COLO668 (cell line): Measurements from ENCODE around the gene FJX1.
A peak's percentile ranks its signal among the peaks of the same experiment; 100 is the strongest.

ENCODE experiments used
- DNase-seq: peaks from one replicate; lab custom pipeline; 2025; ENCODE audit not compliant: unreplicated experiment; lab: John Stamatoyannopoulos, UW

Gene FJX1

DNA sequence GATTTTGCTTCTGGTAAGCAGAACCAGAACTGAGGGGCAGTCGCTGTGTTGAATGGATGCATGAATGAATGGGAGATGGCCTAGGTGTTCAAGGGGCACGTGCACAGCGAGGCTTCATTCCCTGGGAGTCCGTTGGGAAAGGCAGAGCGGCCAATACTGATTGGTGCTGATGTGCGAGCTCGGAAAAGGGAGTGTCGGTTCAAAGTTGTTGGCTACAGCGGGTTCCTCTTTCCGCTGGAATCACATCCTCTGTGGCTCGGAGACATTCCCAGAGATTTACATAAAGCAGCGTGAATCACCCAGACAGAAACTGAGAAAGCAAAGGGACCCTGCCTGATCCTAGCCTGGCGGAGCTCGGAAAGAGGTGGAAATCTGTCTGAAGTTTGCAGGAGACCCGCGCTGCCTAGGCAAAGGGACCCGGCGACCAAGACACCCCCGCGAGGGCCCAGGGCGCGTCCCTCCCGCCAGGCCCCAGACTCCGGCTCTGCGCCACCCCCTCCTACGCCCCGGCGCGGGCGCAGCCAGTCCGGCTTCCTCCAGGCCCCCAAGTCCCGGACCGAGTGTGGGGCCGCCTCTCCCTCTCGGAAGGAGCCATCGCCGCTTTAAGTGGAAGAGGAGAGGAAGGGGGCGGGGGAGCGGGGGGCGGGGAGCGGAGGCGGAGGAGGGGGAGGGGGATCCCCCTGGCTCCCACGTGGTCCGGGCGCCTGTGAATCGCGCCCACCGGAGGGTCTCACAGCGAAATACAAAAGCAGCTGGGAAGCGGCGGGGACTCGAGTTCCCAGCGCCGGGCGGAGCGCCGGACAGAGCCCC lies at the start of gene FJX1:
Gene FJX1, plus strand, starts transcription at position 774 of the 810 bp plus-strand sequence. CDS start 177 bp downstream, outside the sequence.
- peak; percentile 75 for DNase-seq

- DNase-seq: no peak
These were observed 46.6 kb upstream of the FJX1 start for GRCh38 chr11:35571696-35572095.

GRCh38 chr11:35579557-35580396 lies 38.5 kb upstream of the FJX1 start:
- DNase-seq: no peak

GRCh38 chr11:35580397-35580781 lies 37.9 kb upstream of the FJX1 start:
- no peak for DNase-seq

DNA sequence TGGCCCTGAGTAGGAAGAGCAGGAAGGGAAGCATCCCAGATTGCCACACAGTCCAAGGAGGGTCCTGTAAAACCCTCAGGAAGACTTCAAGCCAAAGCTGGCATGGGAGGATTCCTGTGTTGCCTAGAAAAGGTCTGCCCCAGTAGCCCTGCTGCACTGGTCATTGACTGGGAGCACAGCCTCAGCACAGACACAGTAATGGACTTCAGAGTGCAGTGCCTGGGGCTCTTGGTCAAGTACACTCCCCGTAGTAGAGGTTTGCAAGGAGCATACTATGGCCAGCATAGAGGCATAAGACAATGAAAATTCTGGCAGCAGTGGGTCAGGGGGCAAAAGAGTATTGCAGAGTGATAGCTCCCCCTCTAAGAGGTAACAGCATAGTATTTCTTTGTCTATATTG lies 36.2 kb upstream of the FJX1 start:
- no peak for DNase-seq

DNA sequence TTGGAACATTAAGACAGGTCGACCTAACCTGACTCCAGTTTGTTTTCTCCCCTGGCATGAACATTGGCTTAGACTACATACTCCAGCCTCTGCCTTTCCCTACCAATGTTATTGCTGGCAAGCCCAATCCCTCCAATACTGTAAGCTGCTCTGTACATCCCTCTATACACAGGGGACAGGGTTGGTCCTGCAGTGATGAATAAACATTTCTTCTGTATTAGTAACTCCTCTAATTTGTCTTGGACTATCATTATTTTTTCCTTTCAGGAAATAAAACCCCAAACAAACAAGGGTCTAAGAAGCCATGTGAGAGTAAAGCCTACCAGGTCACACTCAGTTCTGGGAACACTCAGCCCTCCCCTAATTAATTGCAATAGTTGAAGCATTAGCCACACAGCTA lies 35.1 kb upstream of the FJX1 start:
- DNase-seq: no peak

GRCh38 chr11:35583843-35584242 lies 34.4 kb upstream of the FJX1 start:
- DNase-seq: no peak

DNA sequence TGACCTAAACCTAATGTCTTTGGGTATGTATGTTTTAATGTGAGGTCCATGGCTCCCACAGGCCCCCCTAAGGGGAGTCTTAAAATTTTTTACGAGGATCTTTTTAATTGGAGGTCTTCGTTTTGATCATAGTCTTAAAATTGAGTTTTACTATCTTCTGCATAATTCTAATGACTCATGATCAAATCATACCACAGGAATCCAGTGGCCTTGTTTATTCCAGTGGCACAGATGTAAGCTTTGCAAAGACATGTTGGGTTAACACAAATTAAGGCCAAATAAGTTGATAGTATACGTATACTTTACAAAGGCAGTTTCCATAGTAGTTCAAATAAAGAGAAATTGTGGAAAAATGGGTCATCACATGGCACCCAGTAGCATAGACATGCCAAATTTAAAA lies 33.9 kb upstream of the FJX1 start:
- DNase-seq: no peak

DNA sequence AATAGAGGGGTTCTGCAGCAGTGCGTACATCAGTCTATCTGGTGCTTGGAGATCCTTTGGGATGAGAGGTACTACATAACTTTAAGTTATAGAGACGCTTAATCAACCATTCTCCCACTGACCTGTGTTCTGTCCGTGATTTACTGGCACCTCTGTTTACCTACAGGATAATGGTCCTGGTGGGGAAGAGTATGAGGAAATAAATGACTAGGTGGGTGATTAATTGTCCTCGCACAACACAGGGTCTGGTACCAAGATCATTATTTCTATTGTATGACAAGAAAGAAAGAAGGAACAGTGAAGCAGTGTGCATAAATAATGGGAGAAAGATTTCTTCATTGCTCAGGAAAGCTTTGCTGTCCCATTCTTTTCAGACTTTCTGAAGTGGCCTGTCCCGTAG lies 32.8 kb upstream of the FJX1 start:
- DNase-seq: no peak

DNA sequence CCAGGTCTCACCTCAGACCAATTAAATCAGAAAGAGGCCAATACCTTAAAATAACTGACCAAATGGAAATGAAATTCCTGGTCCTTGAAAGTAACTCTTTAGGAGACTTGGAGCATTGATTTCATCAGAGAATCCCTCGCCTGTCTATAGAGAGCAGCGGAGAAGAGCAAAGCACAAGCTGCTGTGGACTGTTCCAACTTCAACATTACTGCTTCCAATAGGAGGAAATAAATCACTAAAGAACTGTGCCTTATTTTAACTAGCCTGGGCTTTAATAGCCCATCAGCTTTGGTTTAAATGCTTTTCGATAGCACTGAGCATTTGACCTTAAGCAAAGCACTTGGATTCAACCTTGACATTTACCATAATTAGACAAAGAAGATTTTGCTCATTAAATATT lies 32.0 kb upstream of the FJX1 start:
- no peak for DNase-seq

GRCh38 chr11:35587972-35588371 lies 30.3 kb upstream of the FJX1 start:
- no peak for DNase-seq

- no peak for DNase-seq
These were observed 29.6 kb upstream of the FJX1 start for GRCh38 chr11:35588627-35589026.

GRCh38 chr11:35589281-35589680 lies 29.0 kb upstream of the FJX1 start:
- DNase-seq: no peak

DNA sequence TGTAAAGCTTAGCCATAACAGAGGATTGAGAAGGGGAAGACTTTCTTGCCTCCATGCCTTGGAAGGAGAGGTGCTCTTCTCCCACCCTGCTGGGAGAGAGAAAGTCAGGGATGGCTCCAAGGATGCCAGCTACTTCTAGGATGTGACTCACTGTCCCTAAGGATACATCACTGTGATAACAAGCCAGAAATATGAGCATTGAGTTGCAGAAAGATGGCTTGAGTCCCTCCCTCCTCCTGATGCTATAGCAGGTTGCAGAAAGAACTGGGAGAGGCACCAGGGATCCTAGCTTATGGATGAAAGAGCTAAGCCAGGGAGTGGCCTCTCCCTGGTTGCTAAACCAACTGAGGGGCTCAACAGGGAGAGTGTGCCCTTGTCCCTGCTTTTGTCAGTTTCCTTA lies 27.8 kb upstream of the FJX1 start:
- no peak for DNase-seq

DNA sequence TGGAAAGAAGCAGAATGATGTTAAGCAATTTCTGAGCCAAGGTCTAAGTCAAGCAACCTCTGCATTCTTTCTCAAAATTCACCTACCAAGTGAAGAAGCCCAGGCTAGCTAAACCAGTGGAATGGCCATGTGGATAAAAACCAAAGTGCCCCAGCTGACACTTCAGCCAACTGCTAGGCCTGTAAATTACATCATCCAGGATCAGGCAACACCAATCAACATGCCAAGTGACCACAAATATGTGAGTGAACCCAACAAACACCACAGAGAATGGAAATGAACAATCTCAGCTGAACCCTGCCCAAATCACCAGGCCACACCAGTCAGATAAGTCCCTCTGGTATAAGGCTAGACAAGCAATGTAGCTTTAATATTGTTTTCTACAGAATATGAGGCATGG lies 25.1 kb upstream of the FJX1 start:
- no peak for DNase-seq

DNA sequence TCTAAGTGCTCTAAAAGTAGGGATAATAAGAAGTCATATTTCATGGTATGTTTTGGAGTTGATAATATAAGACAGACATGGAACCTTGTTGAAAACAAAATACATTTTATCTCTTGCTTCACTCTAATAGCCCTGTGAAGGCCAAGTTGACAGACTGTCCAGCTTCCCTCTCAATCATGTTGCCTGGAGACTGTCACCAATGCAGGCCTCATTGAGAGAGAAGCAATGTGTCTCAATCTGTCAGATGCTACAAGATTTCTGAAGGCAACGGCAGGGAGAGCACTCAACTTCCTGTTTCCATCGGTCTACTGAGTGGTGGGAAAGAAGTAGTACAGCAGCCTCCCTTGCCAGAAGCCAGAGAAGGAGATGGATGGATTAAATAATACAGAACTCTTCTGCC lies 23.6 kb upstream of the FJX1 start:
- no peak for DNase-seq

DNA sequence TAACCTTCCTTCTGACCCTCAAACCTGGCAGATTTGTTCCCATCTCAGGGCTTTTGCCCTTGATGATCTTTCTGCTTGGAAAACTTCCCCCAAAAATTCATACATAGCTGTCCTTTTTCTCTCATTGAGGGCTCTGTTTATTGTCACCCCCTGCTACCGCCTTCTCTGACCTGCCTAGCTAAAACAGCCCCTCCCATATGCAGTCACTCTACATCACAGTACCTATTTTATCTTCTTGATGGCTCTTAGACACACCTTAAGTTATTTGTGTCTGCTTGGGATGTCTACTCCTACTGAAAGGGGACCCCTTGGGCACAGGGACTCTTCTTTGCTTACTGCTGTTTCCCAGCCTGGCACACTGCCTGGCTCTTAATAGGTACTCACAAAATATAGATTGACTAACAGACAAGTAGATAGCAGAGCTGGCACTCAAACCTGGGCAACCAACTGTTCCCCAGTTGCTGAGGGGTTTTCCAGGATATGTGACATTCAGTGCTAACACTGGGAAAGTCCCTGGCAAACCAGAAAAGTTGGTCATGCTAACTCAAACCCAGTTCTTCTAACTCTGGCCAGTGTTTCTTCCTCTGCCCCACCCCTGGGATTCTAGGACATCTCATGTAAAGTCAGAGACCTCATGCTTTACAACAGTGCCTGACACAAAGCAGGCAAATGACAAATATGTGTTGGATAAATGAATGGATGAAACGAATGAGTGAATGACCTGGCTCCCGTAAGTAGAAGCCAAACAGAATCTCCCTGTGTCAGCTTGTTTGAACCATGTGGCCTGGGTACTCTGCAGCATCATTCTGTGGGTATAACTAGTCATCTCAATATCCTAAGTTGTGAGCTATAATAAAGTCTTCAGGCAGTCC lies 19.8 kb upstream of the FJX1 start:
- no peak for DNase-seq

DNA sequence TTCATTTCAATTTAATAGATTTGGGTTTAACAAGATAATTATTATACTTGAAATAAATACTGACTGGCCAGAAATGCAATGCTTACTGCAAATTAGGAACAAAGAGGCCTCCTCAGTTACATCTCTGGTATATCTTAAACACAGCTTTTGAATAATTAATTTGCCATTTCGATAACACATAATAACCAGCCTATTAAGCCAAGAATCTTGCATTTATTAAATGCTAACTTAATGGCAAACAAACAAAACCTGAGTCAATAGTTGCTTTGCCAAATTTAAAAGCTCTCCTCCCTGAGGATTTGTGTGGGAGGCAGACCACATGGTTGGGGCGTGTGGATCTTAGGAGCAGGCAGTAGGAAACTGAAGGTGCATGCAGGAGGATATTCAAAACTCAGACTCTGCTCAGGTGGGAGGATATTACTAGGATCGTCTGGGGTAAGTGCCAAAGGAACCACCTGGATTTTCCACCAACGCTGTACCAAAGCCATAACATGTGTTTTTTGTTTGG lies 17.9 kb upstream of the FJX1 start:
- DNase-seq: no peak

- no peak for DNase-seq
These were observed 16.0 kb upstream of the FJX1 start for GRCh38 chr11:35602160-35602793.

- DNase-seq: no peak
These were observed 15.3 kb upstream of the FJX1 start for GRCh38 chr11:35602979-35603378.

DNA sequence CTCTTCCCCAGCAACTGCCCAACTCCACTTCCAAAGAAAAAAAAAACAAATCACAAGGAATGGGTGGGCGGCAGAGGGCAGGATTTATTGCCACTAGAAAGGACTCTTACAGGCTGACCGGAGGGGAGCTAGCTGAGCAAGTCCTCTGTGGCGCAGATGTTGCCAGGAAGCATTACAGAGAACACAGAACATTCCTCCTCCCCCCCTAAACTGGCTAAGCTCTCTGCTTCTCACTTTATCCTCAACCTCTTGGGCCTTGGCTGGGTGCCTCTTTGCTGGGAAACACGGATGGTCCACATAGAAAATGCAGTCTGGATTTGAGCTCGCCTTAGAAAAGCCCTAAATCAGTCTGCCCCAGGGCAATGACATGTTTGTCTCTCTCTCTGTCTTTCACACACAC lies 12.6 kb upstream of the FJX1 start:
- no peak for DNase-seq
